Kidney (tissue), 14 donors: Measurements from ENCODE around the gene SPATS1. TPM values are rescaled to one million over a fixed set of nuclear protein-coding genes. Genes with fewer than 3 reads are reported as not detected.

ENCODE experiments used
- DNase-seq, 5 donors: peaks; one replicate each; pipeline ENCODE4 v3.0.0-alpha.2; 2013 to 2020
- FAIRE-seq: peaks from 2 replicates; lab custom pipeline; 2012; peaks lifted over from hg19 to GRCh38; lab: Jason Lieb, UNC
- H3K27ac ChIP-seq, 2 donors: one replicate each; pipeline ENCODE4 v1.7.0; 2013; ENCODE audit warnings: low read depth in 2 of 2, low read length in 2 of 2, inconsistent platforms in 1 of 2
- H3K27me3 ChIP-seq: one replicate; pipeline ENCODE4 v1.7.1; 2013; ENCODE audit warnings: low read length, inconsistent platforms; ENCODE audit not compliant: control insufficient read depth, insufficient read depth
- H3K36me3 ChIP-seq, 3 donors: one replicate each; pipeline versions ENCODE4 v1.7.0 to v1.7.1; 2013; ENCODE audit warnings: low read length in 3 of 3, control low read depth in 1 of 3, inconsistent platforms in 1 of 3; ENCODE audit not compliant: insufficient read depth in 3 of 3, control insufficient read depth in 2 of 3
- H3K4me1 ChIP-seq, 3 donors: one replicate each; pipeline versions ENCODE4 v1.7.0 to v1.7.1; 2013; ENCODE audit warnings: low read length in 3 of 3, inconsistent platforms in 1 of 3, low read depth in 1 of 3; ENCODE audit not compliant: control insufficient read depth in 2 of 3, insufficient read depth in 2 of 3
- H3K4me3 ChIP-seq, 3 donors: one replicate each; pipeline versions ENCODE4 v1.7.0 to v1.8.1; 2013; ENCODE audit warnings: low read length in 3 of 3, control low read depth in 1 of 3, inconsistent platforms in 1 of 3
- H3K9ac ChIP-seq, 3 donors: one replicate each; pipeline versions ENCODE4 v1.7.0 to v1.7.1; 2013; ENCODE audit warnings: low read length in 3 of 3, control low read depth in 1 of 3, inconsistent platforms in 1 of 3
- H3K9me3 ChIP-seq, 3 donors: one replicate each; pipeline versions ENCODE4 v1.7.0 to v1.7.1; 2013; ENCODE audit warnings: low read length in 3 of 3, control low read depth in 1 of 3, inconsistent platforms in 1 of 3; ENCODE audit not compliant: control insufficient read depth in 2 of 3, insufficient read depth in 1 of 3
- CTCF ChIP-seq: IDR thresholded peaks from 3 replicates; pipeline ENCODE4 v1.5.1; 2012; ENCODE audit warnings: mild to moderate bottlenecking, moderate library complexity, borderline replicate concordance; ENCODE audit not compliant: insufficient read depth; ENCODE audit errors: extremely low read depth
- intact Hi-C: fragments of 100-400 bp; cut with DNase I; formaldehyde crosslinking; loops from one replicate; pipeline ENCODE4 v1.11.1; 2022
- polyA plus RNA-seq: library from polyadenylated mRNA; stranded (reverse); fragments of 350-450 nt; fragmentation: Illumina TruSeq; extraction: RNeasy Lipid Tissue Mini Kit (QIAGEN cat#74804); gene quantifications from one replicate; pipeline ENCODE4 v1.2.3, GENCODE V29; 2014; ENCODE audit warnings: low read depth, low replicate concordance; ENCODE audit not compliant: insufficient read depth
- total RNA-seq: library from RNA; stranded (reverse); fragmentation: NEBNext Ultra II Directional; extraction: Animal tissue kit (Norgen Biotek cat#: 25700); gene quantifications from one replicate; pipeline ENCODE4 v1.2.1, GENCODE V29; 2021
- donor health status: control.
- donor health status: control.
- donor health status: control.
- donor health status: control.
- donor health status: control.
- donor health status: DM: yes; HTN: yes; CAD: no.
- donor health status: Normal renal cell carcinoma (clear cell type).

The SPATS1 gene
- total and polyA plus RNA-seq, 2 donors from 2014 or later: not detected

DNA sequence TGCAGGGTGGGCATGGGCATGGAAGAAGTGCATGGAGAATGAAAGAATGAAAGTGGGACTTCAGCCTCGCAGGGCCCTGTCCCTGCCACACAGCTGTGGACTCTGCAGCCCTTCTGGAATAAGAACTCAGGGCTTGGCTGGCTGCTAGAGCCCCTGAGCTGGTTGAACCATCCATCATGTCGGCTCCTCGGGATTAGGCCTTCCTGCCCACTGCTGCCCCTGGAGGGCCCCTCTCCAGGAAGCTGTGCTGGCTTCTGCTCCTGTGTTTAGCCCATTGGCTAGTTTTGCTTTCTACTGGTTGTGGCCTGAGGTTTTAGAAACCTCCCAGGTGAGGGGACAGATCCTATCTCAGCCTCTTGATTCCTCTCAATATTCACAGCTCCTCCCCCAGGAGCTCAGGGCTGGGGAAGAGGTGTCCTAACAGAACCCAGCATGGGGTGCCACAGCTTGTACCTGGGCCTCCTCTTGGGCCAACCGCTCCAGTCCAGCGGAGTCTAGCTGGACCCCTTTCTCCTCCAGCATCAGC lies 37.2 kb upstream of the SPATS1 start:
- H3K27me3 ChIP-seq: no peaks in the 10 kb centered on the region
- DNase-seq: no peak
- no peak overlapping the region for H3K27ac ChIP-seq
- TF ChIP-seq CTCF: no peak
- no peaks in the 10 kb centered on the region for H3K9me3 ChIP-seq
- peaks cover 0 to 49% (median 22%) of the 10 kb centered on the region in 3 donors for H3K36me3 ChIP-seq
- H3K4me1 ChIP-seq: no peaks in the 10 kb centered on the region
- H3K9ac ChIP-seq: no peak overlapping the region
- no peak overlapping the region for H3K4me3 ChIP-seq
- FAIRE-seq: no peak
- intact Hi-C loops: no loop called here

GRCh38 chr6:44306710-44307109 lies 35.7 kb upstream of the SPATS1 start:
- H3K36me3 ChIP-seq: peaks cover 3 to 59% (median 22%) of the 10 kb centered on the region in 3 donors

GRCh38 chr6:44307217-44307616 lies 35.2 kb upstream of the SPATS1 start:
- H3K36me3 ChIP-seq: peaks cover 3 to 54% (median 20%) of the 10 kb centered on the region in 3 donors

More at GRCh38 chr6:44306710-44307109, 35.7 kb upstream of the SPATS1 start:
- Histone ChIP-seq H3K9ac (no peak overlapping the region), H3K4me3 (no peak overlapping the region), H3K27ac (no peak overlapping the region), H3K9me3 (no peaks in the 10 kb centered on the region), H3K27me3 (no peaks in the 10 kb centered on the region), H3K4me1 (no peaks in the 10 kb centered on the region)
- DNase-seq (no peak), FAIRE-seq (no peak)
- intact Hi-C loops: no loop called here
- TF ChIP-seq CTCF: no peak

More at GRCh38 chr6:44307217-44307616, 35.2 kb upstream of the SPATS1 start:
- FAIRE-seq: no peak
- Histone ChIP-seq H3K4me3 (no peak overlapping the region), H3K27ac (no peak overlapping the region), H3K9me3 (no peaks in the 10 kb centered on the region), H3K9ac (no peak overlapping the region), H3K27me3 (no peaks in the 10 kb centered on the region), H3K4me1 (peaks cover 0 to 2% (median 0%) of the 10 kb centered on the region in 3 donors)
- no peak for TF ChIP-seq CTCF
- peak in 1 of 5 donors; percentile 41 for DNase-seq
- intact Hi-C loops: no loop called here
